GM12878 (cell line): ENCODE measurements around the gene NLRC5. TPM values are rescaled to one million over a fixed set of nuclear protein-coding genes. Genes with fewer than 3 reads are reported as not detected.

Source experiments
- ATAC-seq: fragments of 200-7000 bp; cut with Tn5 transposase; 3 replicates; pipeline ENCODE4 v1.9.1; 2020; ENCODE audit warnings: mild to moderate bottlenecking, moderate library complexity
- BruUV-seq: library from RNA; stranded (reverse); fragments of 400-500 nt; replicated peaks from 2 replicates; lab custom pipeline; 2021; lab: Mats Ljungman, UMichigan
- CTCF ChIA-PET: fragments of 300-600 bp; sonication (Branson Sonifier 250); formaldehyde crosslinking; extraction: SDS; loops from one replicate; lab custom pipeline; 2021; ENCODE audit warnings: inconsistent platforms; lab: Yijun Ruan, JAX
- POLR2A ChIA-PET: fragments of 350-600 bp; formaldehyde crosslinking; extraction: SDS; loops from one replicate; lab custom pipeline; 2021; ENCODE audit warnings: inconsistent platforms; lab: Charles Lee
- RAD21 ChIA-PET: fragments of 300-600 bp; sonication (Branson Sonifier 250); formaldehyde crosslinking; loops from one replicate; lab custom pipeline; 2023; ENCODE audit warnings: antibody characterized with exemption; ENCODE audit not compliant: unreplicated experiment; lab: Charles Lee
- SMC1A ChIA-PET: fragments of 300-600 bp; sonication (Branson Sonifier 250); formaldehyde crosslinking; loops from one replicate; lab custom pipeline; 2023; ENCODE audit not compliant: unreplicated experiment, uncharacterized antibody; lab: Charles Lee
- DNase-seq: peaks from one replicate; pipeline ENCODE4 v3.0.0-alpha.2; 2011; ENCODE audit warnings: low read depth, low spot score
- FAIRE-seq: peaks from 3 replicates; lab custom pipeline; 2011; peaks lifted over from hg19 to GRCh38; lab: Jason Lieb, UNC
- H2AFZ ChIP-seq: 2 replicates; pipeline ENCODE4 v1.6.0; 2011; ENCODE audit warnings: low read depth, low read length, control low read depth; ENCODE audit not compliant: control insufficient read depth
- H3K27ac ChIP-seq: 2 replicates; pipeline ENCODE4 v1.5.1; 2011; ENCODE audit warnings: control low read depth; ENCODE audit not compliant: control insufficient read depth, insufficient read depth
- H3K27me3 ChIP-seq, 2 experiments: replicated peaks in 1 of 2; 2 replicates each; pipeline versions ENCODE4 v1.6.0 to v1.6.1; 2011; ENCODE audit warnings: low read length in 1 of 2; ENCODE audit not compliant: control insufficient read depth in 2 of 2, insufficient read depth in 2 of 2
- H3K36me3 ChIP-seq, 2 experiments: 2 replicates each; pipeline ENCODE4 v1.5.1; 2011; ENCODE audit warnings: low read length in 1 of 2; ENCODE audit not compliant: control insufficient read depth in 2 of 2, insufficient read depth in 2 of 2
- H3K4me1 ChIP-seq: 2 replicates; pipeline ENCODE4 v1.6.1; 2011; ENCODE audit warnings: mild to moderate bottlenecking, low read length, moderate library complexity, mixed read lengths; ENCODE audit not compliant: control insufficient read depth, insufficient read depth
- H3K4me2 ChIP-seq: 2 replicates; pipeline ENCODE4 v1.6.0; 2011; ENCODE audit warnings: control low read depth; ENCODE audit not compliant: control insufficient read depth, insufficient read depth
- H3K4me3 ChIP-seq: fragments of 200-600 bp; sonication (generic); 2 replicates; pipeline ENCODE4 v1.5.1; 2016
- H3K79me2 ChIP-seq: 2 replicates; pipeline ENCODE4 v1.6.0; 2011; ENCODE audit warnings: low read length; ENCODE audit not compliant: control insufficient read depth, insufficient read depth
- H3K9ac ChIP-seq: 2 replicates; pipeline ENCODE4 v1.8.0; 2011; ENCODE audit warnings: low read length, control low read depth, mixed read lengths; ENCODE audit not compliant: control insufficient read depth, insufficient read depth
- H3K9me3 ChIP-seq: replicated peaks from 3 replicates; pipeline ENCODE4 v1.5.1; 2011; ENCODE audit warnings: mild to moderate bottlenecking, low read length; ENCODE audit not compliant: control insufficient read depth, insufficient read depth
- H4K20me1 ChIP-seq: 2 replicates; pipeline ENCODE4 v1.6.0; 2011; ENCODE audit not compliant: control insufficient read depth, insufficient read depth
- BACH1 ChIP-seq: fragments of 450-650 bp; IDR thresholded peaks from 2 replicates; pipeline ENCODE4 v1.6.1; 2017; ENCODE audit warnings: mild to moderate bottlenecking, borderline replicate concordance
- CEBPZ ChIP-seq: fragments of 150-350 bp; IDR thresholded peaks from 2 replicates; pipeline ENCODE4 v1.6.1; 2016; ENCODE audit warnings: low read depth, low read length
- ETV6 ChIP-seq, 2 experiments: fragments of 450-650 bp in 1 of 2; IDR thresholded peaks in 1 of 2; conservative IDR thresholded peaks in 1 of 2; 2 replicates each; pipeline ENCODE4 v1.6.1; 2014; ENCODE audit warnings: antibody characterized with exemption in 1 of 2, borderline replicate concordance in 1 of 2, low read depth in 1 of 2, mild to moderate bottlenecking in 1 of 2, moderate library complexity in 1 of 2
- HDAC2 ChIP-seq: fragments of 200-600 bp; sonication (generic); IDR thresholded peaks from 2 replicates; pipeline ENCODE4 v1.6.1; 2017
- HDAC6 ChIP-seq: fragments of 200-600 bp; sonication (generic); IDR thresholded peaks from one replicate; pipeline ENCODE4 v1.8.0; 2017; ENCODE audit warnings: antibody characterized with exemption; ENCODE audit not compliant: unreplicated experiment
- RELB ChIP-seq: fragments of 450-650 bp; IDR thresholded peaks from 2 replicates; pipeline ENCODE4 v1.6.1; 2017; ENCODE audit warnings: low read depth, mild to moderate bottlenecking, moderate library complexity
- ZNF274 ChIP-seq: IDR thresholded peaks from one replicate; pipeline ENCODE4 v1.8.0; 2011; ENCODE audit not compliant: insufficient read length, insufficient read depth
- ZNF592 ChIP-seq: fragments of 450-650 bp; IDR thresholded peaks from 2 replicates; pipeline ENCODE4 v1.6.1; 2017; ENCODE audit warnings: mild to moderate bottlenecking, moderate library complexity
- WGBS: methylation state at CpG from one replicate; pipeline ENCODE4 v1.1.6; 2016; ENCODE audit warnings: low lambda C conversion rate; ENCODE audit not compliant: insufficient replicate concordance, insufficient coverage; ENCODE audit errors: missing lambda C conversion rate; 5-methylcytosine and 5-hydroxymethylcytosine counted together
- in situ Hi-C: fragments of 300-500 bp; cut with MboI; formaldehyde crosslinking; loops from 9 replicates; pipeline ENCODE4 v1.14.3; 2018; ENCODE audit warnings: mixed read lengths
- intact Hi-C: fragments of 100-400 bp; cut with micrococcal nuclease; formaldehyde crosslinking; loops from one replicate; pipeline ENCODE4 v1.14.2; 2022; ENCODE audit not compliant: unreplicated experiment
- polyA plus RNA-seq, 11 experiments: library from polyadenylated mRNA; depleted of rRNA in 4 of 11; unstranded in 6 of 11; stranded (reverse) in 5 of 11; fragments of >200 nt; fragmentation: Nextera tagmentation in 4 of 11; fragmentation: Illumina TruSeq in 1 of 11; extraction: Ambion mirVana in 4 of 11; extraction: Trizol in 1 of 11; gene quantifications; 1 replicate in 1 of 11; 2 replicates in 10 of 11; pipeline versions ENCODE4 v1.2.1 to v1.2.3, GENCODE V29; 2011 to 2016; ENCODE audit warnings: inconsistent platforms in 2 of 11, missing spikeins in 2 of 11, low read depth in 1 of 11
- total RNA-seq, 4 experiments: library from RNA; depleted of rRNA in 3 of 4; stranded (reverse); fragments of >200 nt in 3 of 4; fragmentation: Illumina TruSeq in 1 of 4; extraction: Trizol in 1 of 4; gene quantifications; 2 replicates each; pipeline versions ENCODE4 v1.2.1 to v1.2.3, GENCODE V29; 2013 to 2021

Gene NLRC5
- total and polyA plus RNA-seq, 10 of the 15 experiments (the other 5 are each of a cell fraction or from before 2014, with no cell fraction given): 13.1 to 105 (median 57.3) TPM

- FAIRE-seq: no peak
- Histone ChIP-seq H4K20me1 (no peaks in the 10 kb centered on the region), H3K4me2 (no peak overlapping the region), H3K27me3 (no peaks in the 10 kb centered on the region), H2AFZ (no peak overlapping the region), H3K36me3 (no peaks in the 10 kb centered on the region; a peak in 2 of 4 replicates), H3K4me1 (peaks cover 74% of the 10 kb centered on the region), H3K9ac (no peak overlapping the region), H3K4me3 (no peak overlapping the region), H3K79me2 (peaks cover 61% of the 10 kb centered on the region), H3K9me3 (no peaks in the 10 kb centered on the region), H3K27ac (no peak overlapping the region)
- in situ Hi-C loops: no loop called here
- no peak for ATAC-seq
- ChIA-PET CTCF (interaction anchor here (2.2 to 3.7 kb wide), 4 partner anchors 33 to 56 kb away, joined by 6 to 11 read pairs (median 9); no protein-coding TSS in a partner anchor), RAD21 (interaction anchor here (2.7 to 22.0 kb wide), 3 partner anchors 29 to 43 kb away, joined by 13 to 473 read pairs (median 41); partner anchors contain the start of gene NLRC5), SMC1A (interaction anchor here (1.0 to 20.8 kb wide), 6 partner anchors 9 to 37 kb away, joined by 3 to 604 read pairs (median 18); partner anchors contain the start of genes CETP and NLRC5), POLR2A (interaction anchor here (1.1 to 6.6 kb wide), 7 partner anchors 9 to 38 kb away, joined by 4 to 40 read pairs (median 8); partner anchors contain the start of gene NLRC5)
- no TSS peak for BruUV-seq
- intact Hi-C loops: no loop called here
- WGBS: 49% methylated on average over 1 of the region's 1 CpG
- DNase-seq: no peak
- TF ChIP-seq ETV6 (conservative IDR thresholded peaks at IDR 0.05 in 1 of 2, IDR thresholded peaks at IDR 0.05 in 1 of 2; ENCODE audit: borderline replicate concordance in 1 of 2, low read depth in 1 of 2): no peak
- no peak for TF ChIP-seq HDAC6
- TF ChIP-seq ZNF274: no peak
- no peak for TF ChIP-seq HDAC2
- TF ChIP-seq BACH1: no peak
- TF ChIP-seq CEBPZ: no peak
- no peak for TF ChIP-seq ZNF592
- no peak for TF ChIP-seq RELB
Observed at GRCh38 chr16:57008440-57008839, 19.1 kb downstream of the NLRC5 start.
